HepG2 (cell line): Measurements from ENCODE around the gene SNAP47. TPM values are rescaled to one million over a fixed set of nuclear protein-coding genes. Genes with fewer than 3 reads are reported as not detected.
A peak's percentile ranks its signal among the peaks of the same experiment; 100 is the strongest.

Experiments
- ATAC-seq: fragments of 200-7000 bp; cut with Tn5 transposase; 3 replicates; pipeline ENCODE4 v1.9.1; 2020; ENCODE audit warnings: mild to moderate bottlenecking, moderate library complexity
- BruUV-seq: library from RNA; stranded (reverse); fragments of 400-500 nt; replicated peaks from 2 replicates; lab custom pipeline; 2021; lab: Mats Ljungman, UMichigan
- CTCF ChIA-PET: fragments of 300-600 bp; formaldehyde crosslinking; extraction: SDS; loops from one replicate; lab custom pipeline; 2021; ENCODE audit warnings: low total read pairs, inconsistent platforms, low intra/inter-chr PET ratio; lab: Yijun Ruan, JAX
- POLR2A ChIA-PET: fragments of 350-600 bp; sonication (Branson Sonifier 250); formaldehyde crosslinking; loops from one replicate; lab custom pipeline; 2020; ENCODE audit warnings: antibody characterized with exemption, inconsistent platforms; lab: Yijun Ruan, JAX
- DNase-seq: peaks from one replicate; pipeline ENCODE4 v3.0.0-alpha.2; 2015; ENCODE audit warnings: low spot score
- FAIRE-seq: peaks from 3 replicates; lab custom pipeline; 2011; peaks lifted over from hg19 to GRCh38; lab: Jason Lieb, UNC
- H2AFZ ChIP-seq: one replicate; pipeline ENCODE4 v1.6.1; 2011; ENCODE audit warnings: low read length, inconsistent platforms
- H3K27ac ChIP-seq: fragments of 300-600 bp; 3 replicates; pipeline ENCODE4 v1.8.0; 2011; ENCODE audit warnings: mixed run types, mild to moderate bottlenecking, mixed read lengths, low read length, inconsistent platforms; ENCODE audit not compliant: insufficient read depth; ENCODE audit errors: extremely low read length
- H3K27me3 ChIP-seq, 2 experiments: fragments of 200-600 bp in 1 of 2; 2 replicates in 1 of 2; 3 replicates in 1 of 2; pipeline versions ENCODE4 v1.6.0 to v1.8.0; 2011; ENCODE audit warnings: low read length in 2 of 2, mild to moderate bottlenecking in 2 of 2, moderate library complexity in 2 of 2, inconsistent platforms in 1 of 2; ENCODE audit not compliant: insufficient read depth in 2 of 2, control insufficient read depth in 1 of 2
- H3K36me3 ChIP-seq, 2 experiments: fragments of 200-600 bp in 1 of 2; replicated peaks in 1 of 2; 2 replicates in 1 of 2; 3 replicates in 1 of 2; pipeline versions ENCODE4 v1.5.1 to v1.8.0; 2011; ENCODE audit warnings: low read length in 2 of 2, inconsistent platforms in 1 of 2; ENCODE audit not compliant: insufficient read depth in 2 of 2, control insufficient read depth in 1 of 2
- H3K4me1 ChIP-seq: 2 replicates; pipeline ENCODE4 v1.5.1; 2012; ENCODE audit warnings: low read length, inconsistent platforms; ENCODE audit not compliant: insufficient read depth
- H3K4me2 ChIP-seq: 2 replicates; pipeline ENCODE4 v1.6.0; 2011; ENCODE audit warnings: low read depth, low read length, inconsistent platforms
- H3K4me3 ChIP-seq, 3 experiments: fragments of 200-600 bp in 1 of 3; sonication (generic), shearing (Covaris generic) in 1 of 3; replicated peaks in 1 of 3; 2 replicates each; pipeline ENCODE4 v1.5.1; 2011 to 2016; ENCODE audit warnings: low read length in 3 of 3, inconsistent platforms in 2 of 3, low read depth in 2 of 3, mild to moderate bottlenecking in 2 of 3, control low read depth in 1 of 3, mixed read lengths in 1 of 3; ENCODE audit not compliant: insufficient read depth in 1 of 3
- H3K79me2 ChIP-seq: one replicate; pipeline ENCODE4 v1.6.1; 2011; ENCODE audit warnings: low read length, inconsistent platforms; ENCODE audit not compliant: insufficient read depth
- H3K9ac ChIP-seq: 2 replicates; pipeline ENCODE4 v1.6.0; 2011; ENCODE audit warnings: mild to moderate bottlenecking, low read depth, low read length, inconsistent platforms; ENCODE audit not compliant: insufficient read depth
- H3K9me3 ChIP-seq: 2 replicates; pipeline ENCODE4 v1.5.1; 2012; ENCODE audit warnings: mild to moderate bottlenecking, low read length
- H4K20me1 ChIP-seq: 2 replicates; pipeline ENCODE4 v1.6.0; 2011; ENCODE audit warnings: inconsistent platforms, mild to moderate bottlenecking, low read length, moderate library complexity; ENCODE audit not compliant: insufficient read depth
- ATF7 ChIP-seq, 2 experiments: fragments of 450-650 bp in 1 of 2; sonication (generic) in 1 of 2; formaldehyde crosslinking in 1 of 2; IDR thresholded peaks; 2 replicates each; pipeline versions ENCODE4 v1.4.0 to v1.6.1; 2016 to 2020; ENCODE audit warnings: antibody characterized with exemption in 1 of 2, mild to moderate bottlenecking in 1 of 2, missing genetic modification reagents in 1 of 2
- ELF3 ChIP-seq: IDR thresholded peaks from 2 replicates; pipeline ENCODE4 v1.6.1; 2016; ENCODE audit warnings: missing genetic modification reagents, missing compliant biosample characterization
- SMARCC2 ChIP-seq: fragments of 450-650 bp; IDR thresholded peaks from 2 replicates; pipeline ENCODE4 v1.6.1; 2017; ENCODE audit warnings: antibody characterized with exemption, mild to moderate bottlenecking
- SMARCE1 ChIP-seq: fragments of 450-650 bp; IDR thresholded peaks from 2 replicates; pipeline ENCODE4 v1.6.1; 2017; ENCODE audit warnings: borderline replicate concordance
- ZKSCAN1 ChIP-seq: fragments of 150-350 bp; IDR thresholded peaks from 2 replicates; pipeline ENCODE4 v1.6.1; 2014; ENCODE audit warnings: low read length
- ZNF280B ChIP-seq: sonication (generic); formaldehyde crosslinking; IDR thresholded peaks from 2 replicates; pipeline ENCODE4 v1.5.0; 2020; ENCODE audit warnings: missing genetic modification reagents, mild to moderate bottlenecking, borderline replicate concordance
- ZNF326 ChIP-seq: sonication (generic); formaldehyde crosslinking; IDR thresholded peaks from 2 replicates; pipeline ENCODE4 v1.4.0; 2020; ENCODE audit warnings: missing genetic modification reagents, borderline replicate concordance
- ZNF337 ChIP-seq: sonication (generic); formaldehyde crosslinking; IDR thresholded peaks from 2 replicates; pipeline ENCODE4 v1.5.1; 2020; ENCODE audit warnings: missing genetic modification reagents, low read depth, mild to moderate bottlenecking, borderline replicate concordance
- ZNF629 ChIP-seq: sonication (generic); formaldehyde crosslinking; conservative IDR thresholded peaks from 2 replicates; pipeline ENCODE4 v1.5.0; 2020; ENCODE audit warnings: missing genetic modification reagents
- ZSCAN29 ChIP-seq: sonication (generic); formaldehyde crosslinking; conservative IDR thresholded peaks from 2 replicates; pipeline ENCODE4 v1.4.0; 2020; ENCODE audit warnings: mild to moderate bottlenecking, missing genetic modification reagents
- WGBS: methylation state at CpG from one replicate; pipeline ENCODE4 v1.1.6; 2017; ENCODE audit warnings: low lambda C conversion rate; 5-methylcytosine and 5-hydroxymethylcytosine counted together
- in situ Hi-C: cut with HindIII; loops from 2 replicates; pipeline ENCODE4 v1.10.0; 2017; ENCODE audit warnings: low pct_unique_long_range_greater_than_20kb; ENCODE audit not compliant: extremely low pct_ligation_motif_present
- intact Hi-C: fragments of 100-400 bp; cut with micrococcal nuclease; formaldehyde crosslinking; loops from one replicate; pipeline ENCODE4 v1.10.0; 2022; ENCODE audit not compliant: unreplicated experiment
- polyA plus RNA-seq, 8 experiments: library from polyadenylated mRNA; depleted of rRNA in 3 of 8; stranded (reverse) in 7 of 8; unstranded in 1 of 8; fragments of >200 nt; fragmentation: Illumina TruSeq in 4 of 8; extraction: Trizol in 4 of 8; gene quantifications; 2 replicates each; pipeline versions ENCODE4 v1.2.1 to v1.2.3, GENCODE V29; 2011 to 2016; ENCODE audit warnings: low read depth in 4 of 8, missing spikeins in 1 of 8, mixed read lengths in 1 of 8; ENCODE audit not compliant: insufficient read depth in 1 of 8
- total RNA-seq, 5 experiments: library from RNA; depleted of rRNA; stranded (reverse); fragments of >200 nt; fragmentation: Illumina TruSeq; extraction: Trizol; gene quantifications; 2 replicates each; pipeline ENCODE4 v1.2.3, GENCODE V29; 2016; ENCODE audit warnings: low read depth in 1 of 5

Gene SNAP47
- total and polyA plus RNA-seq, 2 of the 13 experiments (the other 11 are each of a cell fraction or from before 2014, with no cell fraction given), result 13.6 to 25.1 TPM

DNA sequence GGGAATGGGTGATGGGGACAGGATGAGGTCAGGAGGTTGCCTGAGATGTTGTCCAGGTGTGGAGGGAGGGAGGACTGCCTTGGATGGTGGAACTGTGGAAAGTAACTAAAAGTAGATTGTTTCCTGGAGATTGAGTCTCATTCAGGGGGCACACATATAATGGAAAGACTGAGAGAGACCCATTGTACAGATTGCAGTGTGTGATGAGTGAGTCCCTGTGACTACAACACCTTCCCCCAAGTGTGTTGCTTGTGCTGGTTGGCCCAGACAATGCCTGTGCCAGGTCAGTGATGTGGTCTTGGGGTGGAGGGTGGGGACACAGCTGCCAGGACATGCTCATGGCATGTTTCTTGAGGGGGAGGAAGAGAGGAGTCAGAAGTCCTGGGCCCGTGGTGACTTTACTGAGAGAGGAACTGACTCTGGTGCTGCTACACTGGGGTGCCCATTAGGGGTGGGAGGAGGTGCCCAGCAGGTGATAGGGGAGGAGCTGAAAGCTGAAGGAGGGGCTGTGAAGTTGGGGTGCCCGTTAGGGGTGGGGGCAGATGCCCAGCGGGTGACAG lies 5.2 kb downstream of the SNAP47 start:
- ChIA-PET POLR2A (no interaction called here), CTCF (no interaction called here)
- H3K79me2 ChIP-seq, result peaks cover 43% of the 10 kb centered on the region
- DNase-seq (no peak), FAIRE-seq (no peak), ATAC-seq (no peak)
- H4K20me1 ChIP-seq, result 0 out of 2 replicates have a peak, but pooled peaks cover 4% of the 10 kb centered on the region
- no peaks in the 10 kb centered on the region; a peak in 1 of 5 replicates for H3K27me3 ChIP-seq
- no peak overlapping the region for H3K4me2 ChIP-seq
- H3K9ac ChIP-seq, result no peak overlapping the region
- TF ChIP-seq ZNF326 (CRISPR knock-in tag), result no peak
- TF ChIP-seq ZKSCAN1, result no peak
- TF ChIP-seq ZNF629, result peak; percentile 59
- intact Hi-C loops, result no loop called here
- no peak overlapping the region for H2AFZ ChIP-seq
- H3K4me3 ChIP-seq, result no peak overlapping the region
- no peaks in the 10 kb centered on the region; a peak in 1 of 5 replicates for H3K36me3 ChIP-seq
- H3K9me3 ChIP-seq, result no peaks in the 10 kb centered on the region
- in situ Hi-C loops, result loop anchor here (10.0 kb wide), 1 partner anchor 256 kb away; no protein-coding TSS in a partner anchor
- WGBS, result 60% methylated on average over 3 of the region's 3 CpGs
- no TSS peak for BruUV-seq
- H3K4me1 ChIP-seq, result peaks cover 15% of the 10 kb centered on the region
- no peak overlapping the region for H3K27ac ChIP-seq

DNA sequence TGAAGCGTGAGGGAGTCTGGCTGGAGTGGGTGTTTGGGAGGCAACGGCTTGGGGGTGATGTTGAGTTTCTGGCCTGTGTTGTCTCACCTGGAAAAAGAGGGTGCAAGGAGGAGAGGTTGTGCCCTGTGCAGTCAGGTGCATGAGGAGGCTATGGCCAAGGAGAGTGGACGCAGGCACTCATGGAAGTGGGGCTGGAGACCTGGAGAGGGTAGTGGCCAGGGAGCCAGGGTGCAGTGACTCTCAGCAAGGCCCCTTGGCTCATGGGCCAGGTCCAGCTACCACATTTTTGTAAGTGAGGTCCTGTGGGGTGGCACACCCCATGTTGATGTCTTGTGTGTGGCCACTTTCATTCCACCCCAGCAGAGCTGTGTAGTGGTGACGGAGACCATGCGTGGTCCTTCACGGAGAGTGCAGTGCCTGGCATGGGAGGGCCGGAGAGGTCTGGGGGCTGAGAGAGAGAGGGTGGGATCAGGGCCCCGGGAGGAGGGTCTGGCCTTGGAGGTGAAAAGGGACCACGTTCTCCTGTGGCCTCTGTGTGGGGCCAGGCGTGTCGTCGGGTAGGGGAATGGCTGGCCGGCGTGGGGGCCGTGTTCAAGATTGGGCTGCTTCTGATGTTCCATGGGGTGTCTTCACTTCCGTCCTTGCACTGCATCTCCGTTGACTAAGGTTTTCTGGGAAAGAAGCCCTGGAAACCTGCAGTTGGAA lies 6.1 kb downstream of the SNAP47 start:
- DNase-seq, result no peak
- ChIA-PET CTCF (no interaction called here), POLR2A (no interaction called here)
- ATAC-seq, result no peak
- Histone ChIP-seq H3K4me3 (no peak overlapping the region), H3K9ac (no peak overlapping the region), H3K27ac (no peak overlapping the region), H2AFZ (no peak overlapping the region), H3K79me2 (peaks cover 35% of the 10 kb centered on the region), H3K36me3 (no peaks in the 10 kb centered on the region; a peak in 1 of 5 replicates), H3K4me1 (peaks cover 10% of the 10 kb centered on the region), H3K27me3 (no peaks in the 10 kb centered on the region), H4K20me1 (0 out of 2 replicates have a peak, but pooled peaks cover 4% of the 10 kb centered on the region), H3K9me3 (no peaks in the 10 kb centered on the region), H3K4me2 (no peak overlapping the region)
- 94% methylated on average over 17 of the region's 17 CpGs for WGBS
- intact Hi-C loops, result no loop called here
- FAIRE-seq, result no peak
- BruUV-seq, result no TSS peak
- no peak for TF ChIP-seq ZNF280B
- TF ChIP-seq SMARCC2, result no peak
- no peak for TF ChIP-seq ELF3 (CRISPR knock-in tag)
- no peak for TF ChIP-seq ZNF337 (CRISPR knock-in tag)
- TF ChIP-seq ZSCAN29 (CRISPR knock-in tag), result no peak
- TF ChIP-seq SMARCE1, result no peak
- TF ChIP-seq ATF7 (IDR thresholded peaks at IDR 0.05), result no peak
- TF ChIP-seq ATF7 (CRISPR knock-in tag; IDR thresholded peaks at IDR 0.05), result no peak
- in situ Hi-C loops, result loop anchor here (10.0 kb wide), 1 partner anchor 257 kb away; no protein-coding TSS in a partner anchor
